GM12873 (cell line): Measurements from ENCODE around the gene SOX5.

Source experiments
- CTCF ChIP-seq: IDR thresholded peaks from 2 replicates; pipeline ENCODE4 v1.5.1; 2012; ENCODE audit warnings: low read depth, mild to moderate bottlenecking, moderate library complexity, low read length, control low read depth; ENCODE audit not compliant: insufficient read depth; ENCODE audit errors: missing control alignments

Gene SOX5

GRCh38 chr12:23950775-23951451, 1.4 kb upstream of the SOX5 start:
- TF ChIP-seq CTCF = no peak

- no peak for TF ChIP-seq CTCF
Measured at GRCh38 chr12:23950210-23950774, 822 bp upstream of the SOX5 start.

- TF ChIP-seq CTCF = no peak
Measured at GRCh38 chr12:23948291-23948690, 1.2 kb downstream of the SOX5 start.

- no peak for TF ChIP-seq CTCF
Measured at GRCh38 chr12:23947395-23947794, 2.1 kb downstream of the SOX5 start.

GRCh38 chr12:23945249-23945648, 4.2 kb downstream of the SOX5 start:
- TF ChIP-seq CTCF = no peak

- no peak for TF ChIP-seq CTCF
Measured at GRCh38 chr12:23944067-23944466, 5.4 kb downstream of the SOX5 start.

- no peak for TF ChIP-seq CTCF
Measured at GRCh38 chr12:23942841-23943240, 6.6 kb downstream of the SOX5 start.

GRCh38 chr12:23941780-23942179, 7.7 kb downstream of the SOX5 start:
- TF ChIP-seq CTCF = no peak
